ENCODE measurements around the gene IL13. TPM values are rescaled to one million over a fixed set of nuclear protein-coding genes. Genes with fewer than 3 reads are reported as not detected.

IL13 gene
- total RNA-seq, 1 experiment from 2014 or later = not detected

GRCh38 chr5:132656774-132657355 is 1.1 kb upstream of the IL13 start:
- H3K27ac Mint-ChIP-seq = no peak overlapping the region
- peaks cover 46% of the 10 kb centered on the region for H3K27me3 Mint-ChIP-seq (ENCODE audit: low read depth)
- peak overlapping the region; percentile 33; the same call in 1 of the 2 replicates for H3K4me3 Mint-ChIP-seq
- H3K9me3 Mint-ChIP-seq = no peaks in the 10 kb centered on the region
- peak; percentile 22 for ATAC-seq
- peaks cover 11% of the 10 kb centered on the region for H3K4me1 Mint-ChIP-seq
- ChIA-PET CTCF (interaction anchor here (1.2 kb wide), 1 partner anchor 163 kb away, joined by 3 read pairs; no protein-coding TSS in a partner anchor), POLR2A (no interaction called here)
- TF ChIP-seq PRRX2 (CRISPR knock-in tag; IDR thresholded peaks at IDR 0.05) = no peak
- no peak for TF ChIP-seq ZNF671 (CRISPR knock-in tag; IDR thresholded peaks at IDR 0.05)
- TF ChIP-seq, protein P1, sequence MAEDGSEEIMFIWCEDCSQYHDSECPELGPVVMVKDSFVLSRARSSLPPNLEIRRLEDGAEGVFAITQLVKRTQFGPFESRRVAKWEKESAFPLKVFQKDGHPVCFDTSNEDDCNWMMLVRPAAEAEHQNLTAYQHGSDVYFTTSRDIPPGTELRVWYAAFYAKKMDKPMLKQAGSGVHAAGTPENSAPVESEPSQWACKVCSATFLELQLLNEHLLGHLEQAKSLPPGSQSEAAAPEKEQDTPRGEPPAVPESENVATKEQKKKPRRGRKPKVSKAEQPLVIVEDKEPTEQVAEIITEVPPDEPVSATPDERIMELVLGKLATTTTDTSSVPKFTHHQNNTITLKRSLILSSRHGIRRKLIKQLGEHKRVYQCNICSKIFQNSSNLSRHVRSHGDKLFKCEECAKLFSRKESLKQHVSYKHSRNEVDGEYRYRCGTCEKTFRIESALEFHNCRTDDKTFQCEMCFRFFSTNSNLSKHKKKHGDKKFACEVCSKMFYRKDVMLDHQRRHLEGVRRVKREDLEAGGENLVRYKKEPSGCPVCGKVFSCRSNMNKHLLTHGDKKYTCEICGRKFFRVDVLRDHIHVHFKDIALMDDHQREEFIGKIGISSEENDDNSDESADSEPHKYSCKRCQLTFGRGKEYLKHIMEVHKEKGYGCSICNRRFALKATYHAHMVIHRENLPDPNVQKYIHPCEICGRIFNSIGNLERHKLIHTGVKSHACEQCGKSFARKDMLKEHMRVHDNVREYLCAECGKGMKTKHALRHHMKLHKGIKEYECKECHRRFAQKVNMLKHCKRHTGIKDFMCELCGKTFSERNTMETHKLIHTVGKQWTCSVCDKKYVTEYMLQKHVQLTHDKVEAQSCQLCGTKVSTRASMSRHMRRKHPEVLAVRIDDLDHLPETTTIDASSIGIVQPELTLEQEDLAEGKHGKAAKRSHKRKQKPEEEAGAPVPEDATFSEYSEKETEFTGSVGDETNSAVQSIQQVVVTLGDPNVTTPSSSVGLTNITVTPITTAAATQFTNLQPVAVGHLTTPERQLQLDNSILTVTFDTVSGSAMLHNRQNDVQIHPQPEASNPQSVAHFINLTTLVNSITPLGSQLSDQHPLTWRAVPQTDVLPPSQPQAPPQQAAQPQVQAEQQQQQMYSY (CRISPR knock-in tag; IDR thresholded peaks at IDR 0.05) = no peak
- TF ChIP-seq, protein P2, sequence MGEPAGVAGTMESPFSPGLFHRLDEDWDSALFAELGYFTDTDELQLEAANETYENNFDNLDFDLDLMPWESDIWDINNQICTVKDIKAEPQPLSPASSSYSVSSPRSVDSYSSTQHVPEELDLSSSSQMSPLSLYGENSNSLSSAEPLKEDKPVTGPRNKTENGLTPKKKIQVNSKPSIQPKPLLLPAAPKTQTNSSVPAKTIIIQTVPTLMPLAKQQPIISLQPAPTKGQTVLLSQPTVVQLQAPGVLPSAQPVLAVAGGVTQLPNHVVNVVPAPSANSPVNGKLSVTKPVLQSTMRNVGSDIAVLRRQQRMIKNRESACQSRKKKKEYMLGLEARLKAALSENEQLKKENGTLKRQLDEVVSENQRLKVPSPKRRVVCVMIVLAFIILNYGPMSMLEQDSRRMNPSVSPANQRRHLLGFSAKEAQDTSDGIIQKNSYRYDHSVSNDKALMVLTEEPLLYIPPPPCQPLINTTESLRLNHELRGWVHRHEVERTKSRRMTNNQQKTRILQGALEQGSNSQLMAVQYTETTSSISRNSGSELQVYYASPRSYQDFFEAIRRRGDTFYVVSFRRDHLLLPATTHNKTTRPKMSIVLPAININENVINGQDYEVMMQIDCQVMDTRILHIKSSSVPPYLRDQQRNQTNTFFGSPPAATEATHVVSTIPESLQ (CRISPR knock-in tag; IDR thresholded peaks at IDR 0.05) = no peak
- TF ChIP-seq ATF1 (CRISPR knock-in tag; IDR thresholded peaks at IDR 0.05) = no peak
- TF ChIP-seq FOXJ3 (CRISPR knock-in tag; IDR thresholded peaks at IDR 0.05; ENCODE audit: borderline replicate concordance) = no peak
- TF ChIP-seq ZBTB43 (CRISPR knock-in tag; IDR thresholded peaks at IDR 0.05) = no peak
- no peak for TF ChIP-seq TEAD4 (CRISPR knock-in tag; IDR thresholded peaks at IDR 0.05)
- TF ChIP-seq SOX15 (CRISPR knock-in tag; IDR thresholded peaks at IDR 0.05) = no peak
- TF ChIP-seq FOXP1 (CRISPR knock-in tag; IDR thresholded peaks at IDR 0.05; ENCODE audit: borderline replicate concordance) = no peak
- TF ChIP-seq, protein P3, sequence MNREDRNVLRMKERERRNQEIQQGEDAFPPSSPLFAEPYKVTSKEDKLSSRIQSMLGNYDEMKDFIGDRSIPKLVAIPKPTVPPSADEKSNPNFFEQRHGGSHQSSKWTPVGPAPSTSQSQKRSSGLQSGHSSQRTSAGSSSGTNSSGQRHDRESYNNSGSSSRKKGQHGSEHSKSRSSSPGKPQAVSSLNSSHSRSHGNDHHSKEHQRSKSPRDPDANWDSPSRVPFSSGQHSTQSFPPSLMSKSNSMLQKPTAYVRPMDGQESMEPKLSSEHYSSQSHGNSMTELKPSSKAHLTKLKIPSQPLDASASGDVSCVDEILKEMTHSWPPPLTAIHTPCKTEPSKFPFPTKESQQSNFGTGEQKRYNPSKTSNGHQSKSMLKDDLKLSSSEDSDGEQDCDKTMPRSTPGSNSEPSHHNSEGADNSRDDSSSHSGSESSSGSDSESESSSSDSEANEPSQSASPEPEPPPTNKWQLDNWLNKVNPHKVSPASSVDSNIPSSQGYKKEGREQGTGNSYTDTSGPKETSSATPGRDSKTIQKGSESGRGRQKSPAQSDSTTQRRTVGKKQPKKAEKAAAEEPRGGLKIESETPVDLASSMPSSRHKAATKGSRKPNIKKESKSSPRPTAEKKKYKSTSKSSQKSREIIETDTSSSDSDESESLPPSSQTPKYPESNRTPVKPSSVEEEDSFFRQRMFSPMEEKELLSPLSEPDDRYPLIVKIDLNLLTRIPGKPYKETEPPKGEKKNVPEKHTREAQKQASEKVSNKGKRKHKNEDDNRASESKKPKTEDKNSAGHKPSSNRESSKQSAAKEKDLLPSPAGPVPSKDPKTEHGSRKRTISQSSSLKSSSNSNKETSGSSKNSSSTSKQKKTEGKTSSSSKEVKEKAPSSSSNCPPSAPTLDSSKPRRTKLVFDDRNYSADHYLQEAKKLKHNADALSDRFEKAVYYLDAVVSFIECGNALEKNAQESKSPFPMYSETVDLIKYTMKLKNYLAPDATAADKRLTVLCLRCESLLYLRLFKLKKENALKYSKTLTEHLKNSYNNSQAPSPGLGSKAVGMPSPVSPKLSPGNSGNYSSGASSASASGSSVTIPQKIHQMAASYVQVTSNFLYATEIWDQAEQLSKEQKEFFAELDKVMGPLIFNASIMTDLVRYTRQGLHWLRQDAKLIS (CRISPR knock-in tag; IDR thresholded peaks at IDR 0.05; ENCODE audit: borderline replicate concordance) = no peak
- no peak for TF ChIP-seq NR3C1 (CRISPR knock-in tag; conservative IDR thresholded peaks at IDR 0.05; ENCODE audit: low read depth)
- TF ChIP-seq JAZF1 (CRISPR knock-in tag; IDR thresholded peaks at IDR 0.05) = no peak
- TF ChIP-seq TEAD1 (CRISPR knock-in tag; IDR thresholded peaks at IDR 0.05) = no peak
- no peak for TF ChIP-seq SMAD4 (CRISPR knock-in tag; IDR thresholded peaks at IDR 0.05)
- no peak for TF ChIP-seq EMX1 (CRISPR knock-in tag; IDR thresholded peaks at IDR 0.05)
- no peaks in the 10 kb centered on the region for H3K36me3 Mint-ChIP-seq
- no peak for DNase-seq (ENCODE audit: low spot score)

Data from WTC11 (cell line).